WTC11 (cell line): ENCODE results near the gene CPSF7. TPM values are rescaled to one million over a fixed set of nuclear protein-coding genes. Genes with fewer than 3 reads are reported as not detected.

Experiments used
- ATAC-seq: fragments of 200-7000 bp; cut with Tn5 transposase; 2 replicates; pipeline ENCODE4 v1.10.0; 2021; ENCODE audit warnings: mild to moderate bottlenecking, moderate library complexity
- CTCF ChIA-PET: fragments of 300-600 bp; sonication (Branson Sonifier 250); formaldehyde crosslinking; loops from one replicate; lab custom pipeline; 2021; ENCODE audit warnings: antibody characterized with exemption; lab: Charles Lee
- POLR2A ChIA-PET: fragments of 350-600 bp; sonication (Branson Sonifier 250); formaldehyde crosslinking; loops from one replicate; lab custom pipeline; 2021; ENCODE audit warnings: antibody characterized with exemption; lab: Charles Lee
- DNase-seq: peaks from one replicate; pipeline ENCODE4 v3.0.0; 2021; ENCODE audit warnings: low spot score
- H3K27ac Mint-ChIP-seq: 2 replicates; pipeline ENCODE4 v1.8.0; 2021; ENCODE audit warnings: mixed read lengths
- H3K27me3 Mint-ChIP-seq: 2 replicates; pipeline ENCODE4 v1.8.0; 2021; ENCODE audit warnings: low read depth, mild to moderate bottlenecking, moderate library complexity, mixed read lengths
- H3K36me3 Mint-ChIP-seq: 2 replicates; pipeline ENCODE4 v1.8.0; 2021; ENCODE audit warnings: mixed read lengths
- H3K4me1 Mint-ChIP-seq: 2 replicates; pipeline ENCODE4 v1.8.0; 2022; ENCODE audit warnings: mixed read lengths
- H3K4me3 Mint-ChIP-seq: 2 replicates; pipeline ENCODE4 v1.8.0; 2021; ENCODE audit warnings: mild to moderate bottlenecking, moderate library complexity, mixed read lengths
- H3K9me3 Mint-ChIP-seq: 2 replicates; pipeline ENCODE4 v1.8.0; 2021; ENCODE audit warnings: mixed read lengths
- CTCF ChIP-seq: fragments of 200-600 bp; IDR thresholded peaks from 2 replicates; pipeline ENCODE4 v1.8.0; 2022; ENCODE audit warnings: antibody characterized with exemption
- ERG ChIP-seq: fragments of 250-450 bp; sonication (Bioruptor Pico); IDR thresholded peaks from 2 replicates; pipeline ENCODE4 v1.8.0; 2021; ENCODE audit warnings: mild to moderate bottlenecking
- IRF1 ChIP-seq: sonication (generic); formaldehyde crosslinking; IDR thresholded peaks from 2 replicates; pipeline ENCODE4 v1.8.0; 2023; ENCODE audit warnings: missing genetic modification reagents
- IRF2 ChIP-seq: sonication (generic); formaldehyde crosslinking; IDR thresholded peaks from 2 replicates; pipeline ENCODE4 v1.8.0; 2022; ENCODE audit warnings: low read depth, missing genetic modification reagents, borderline replicate concordance
- JAZF1 ChIP-seq: fragments of 250-450 bp; sonication (Bioruptor Pico); IDR thresholded peaks from 2 replicates; pipeline ENCODE4 v1.9.0; 2021; ENCODE audit warnings: moderate library complexity, mild to moderate bottlenecking, inconsistent platforms
- KAT7 ChIP-seq: sonication (generic); formaldehyde crosslinking; IDR thresholded peaks from 2 replicates; pipeline ENCODE4 v1.8.1; 2023; ENCODE audit warnings: missing genetic modification reagents, mild to moderate bottlenecking, borderline replicate concordance
- MXD4 ChIP-seq: fragments of 250-450 bp; sonication (Bioruptor Pico); IDR thresholded peaks from 2 replicates; pipeline ENCODE4 v1.8.0; 2021; ENCODE audit warnings: mild to moderate bottlenecking, moderate library complexity, borderline replicate concordance
- MYBL2 ChIP-seq: sonication (generic); formaldehyde crosslinking; IDR thresholded peaks from 2 replicates; pipeline ENCODE4 v1.8.1; 2023; ENCODE audit warnings: mild to moderate bottlenecking, moderate library complexity, missing genetic modification reagents
- NFE2L1 ChIP-seq: sonication (generic); formaldehyde crosslinking; IDR thresholded peaks from 2 replicates; pipeline ENCODE4 v1.8.1; 2023; ENCODE audit warnings: missing genetic modification reagents
- NR3C1 ChIP-seq: sonication (generic); formaldehyde crosslinking; conservative IDR thresholded peaks from 2 replicates; pipeline ENCODE4 v1.8.1; 2023; ENCODE audit warnings: low read depth, mild to moderate bottlenecking, missing genetic modification reagents
- PRDM15 ChIP-seq: sonication (generic); formaldehyde crosslinking; IDR thresholded peaks from 2 replicates; pipeline ENCODE4 v1.8.0; 2022; ENCODE audit warnings: missing genetic modification reagents
- SMAD4 ChIP-seq: sonication (generic); formaldehyde crosslinking; IDR thresholded peaks from 2 replicates; pipeline ENCODE4 v1.8.0; 2022; ENCODE audit warnings: mild to moderate bottlenecking, missing genetic modification reagents
- STAT6 ChIP-seq: sonication (generic); formaldehyde crosslinking; conservative IDR thresholded peaks from 2 replicates; pipeline ENCODE4 v1.8.1; 2023; ENCODE audit warnings: mild to moderate bottlenecking, low read depth, missing genetic modification reagents, moderate library complexity
- TEAD4 ChIP-seq: sonication (generic); formaldehyde crosslinking; IDR thresholded peaks from 2 replicates; pipeline ENCODE4 v1.8.0; 2022; ENCODE audit warnings: mild to moderate bottlenecking, missing genetic modification reagents
- ZBTB43 ChIP-seq: sonication (generic); formaldehyde crosslinking; IDR thresholded peaks from 2 replicates; pipeline ENCODE4 v1.8.1; 2023; ENCODE audit warnings: mild to moderate bottlenecking, missing genetic modification reagents
- ZNF425 ChIP-seq: fragments of 250-450 bp; sonication (Bioruptor Pico); conservative IDR thresholded peaks from 2 replicates; pipeline ENCODE4 v1.9.0; 2021; ENCODE audit warnings: mild to moderate bottlenecking
- total RNA-seq: library from RNA; stranded (reverse); gene quantifications from 3 replicates; pipeline ENCODE4 v1.2.3, GENCODE V29; 2021

CPSF7 gene
- total RNA-seq, 1 experiment from 2014 or later: 88.3 TPM

GRCh38 chr11:61357233-61357893, 72.4 kb downstream of the CPSF7 start:
- no peaks in the 10 kb centered on the region for H3K9me3 Mint-ChIP-seq
- H3K4me1 Mint-ChIP-seq: peaks cover 8% of the 10 kb centered on the region
- DNase-seq (no peak), ATAC-seq (no peak)
- ChIA-PET CTCF (interaction anchor here (2.9 to 3.7 kb wide), 2 partner anchors 21 to 28 kb away, joined by 19 to 29 read pairs; no protein-coding TSS in a partner anchor), POLR2A (interaction anchor here (1.6 kb wide), 1 partner anchor 9 kb away, joined by 4 read pairs; no protein-coding TSS in a partner anchor)
- H3K36me3 Mint-ChIP-seq: peaks cover 9% of the 10 kb centered on the region
- no peaks in the 10 kb centered on the region for H3K27me3 Mint-ChIP-seq
- no peak overlapping the region; the same call in 1 of the 2 replicates for H3K27ac Mint-ChIP-seq
- TF ChIP-seq MXD4 (CRISPR knock-in tag): no peak
- no peak for TF ChIP-seq NFE2L1 (CRISPR knock-in tag)
- TF ChIP-seq ZNF425 (CRISPR knock-in tag): no peak
- TF ChIP-seq KAT7: no peak
- no peak for TF ChIP-seq ERG (CRISPR knock-in tag)
- no peak for TF ChIP-seq CTCF
- TF ChIP-seq TEAD4: no peak
- TF ChIP-seq JAZF1 (CRISPR knock-in tag): no peak
- no peak for TF ChIP-seq ZBTB43
- H3K4me3 Mint-ChIP-seq: no peak overlapping the region

GRCh38 chr11:61356706-61357105, 73.1 kb downstream of the CPSF7 start:
- peaks cover 9% of the 10 kb centered on the region for H3K36me3 Mint-ChIP-seq
- no peaks in the 10 kb centered on the region for H3K9me3 Mint-ChIP-seq
- ChIA-PET POLR2A (interaction anchor here (0.7 kb wide), 1 partner anchor 230 kb away, joined by 8 read pairs; no protein-coding TSS in a partner anchor), CTCF (interaction anchor here (1.3 to 3.7 kb wide), 3 partner anchors 21 to 36 kb away, joined by 3 to 29 read pairs (median 19); partner anchors contain the start of gene TMEM216)
- no peak overlapping the region; the same call in none of the 2 replicates for H3K27ac Mint-ChIP-seq
- DNase-seq (no peak), ATAC-seq (no peak)
- H3K4me3 Mint-ChIP-seq: no peak overlapping the region
- H3K4me1 Mint-ChIP-seq: peaks cover 8% of the 10 kb centered on the region
- H3K27me3 Mint-ChIP-seq: no peaks in the 10 kb centered on the region
- TF ChIP-seq JAZF1 (CRISPR knock-in tag) (no peak), STAT6 (no peak), ZBTB43 (no peak), IRF2 (CRISPR knock-in tag) (no peak), IRF1 (CRISPR knock-in tag) (no peak), SMAD4 (no peak), MYBL2 (no peak), PRDM15 (no peak), NR3C1 (no peak)
